Neutrophil (primary cell): ENCODE results near the gene TGFB1.
"Not testable (repeated sequence)": the region's sequence is repeated elsewhere in the genome, so short reads cannot be mapped to it uniquely, and the experiment has no call there.

Source experiments
- H3K27ac ChIP-seq: fragments of 200-600 bp; sonication (generic); 2 replicates; pipeline ENCODE4 v1.5.1; 2016; ENCODE audit warnings: mild to moderate bottlenecking, moderate library complexity
- H3K27me3 ChIP-seq: fragments of 200-600 bp; sonication (generic); 2 replicates; pipeline ENCODE4 v1.6.0; 2016; ENCODE audit warnings: mild to moderate bottlenecking
- H3K36me3 ChIP-seq: fragments of 200-600 bp; sonication (generic); 2 replicates; pipeline ENCODE4 v1.5.1; 2017
- H3K4me1 ChIP-seq, 2 experiments: fragments of 200-600 bp in 1 of 2; sonication (generic) in 1 of 2; 1 replicate in 1 of 2; 2 replicates in 1 of 2; pipeline versions ENCODE4 v1.5.1 to v1.6.1; 2013 to 2016; ENCODE audit warnings: low read depth in 1 of 2, low read length in 1 of 2, mild to moderate bottlenecking in 1 of 2, moderate library complexity in 1 of 2; ENCODE audit not compliant: control insufficient read depth in 1 of 2, insufficient read depth in 1 of 2
- H3K4me3 ChIP-seq, 2 experiments: fragments of 200-600 bp in 1 of 2; sonication (generic) in 1 of 2; 1 replicate in 1 of 2; 2 replicates in 1 of 2; pipeline ENCODE4 v1.5.1; 2013 to 2016; ENCODE audit warnings: low read depth in 1 of 2, low read length in 1 of 2, mild to moderate bottlenecking in 1 of 2, moderate library complexity in 1 of 2
- H3K9me3 ChIP-seq: fragments of 200-600 bp; sonication (generic); 2 replicates; pipeline ENCODE4 v1.5.1; 2016
- CTCF ChIP-seq: fragments of 200-600 bp; sonication (generic); IDR thresholded peaks from 2 replicates; pipeline ENCODE4 v1.5.1; 2016; ENCODE audit warnings: antibody characterized with exemption

Gene TGFB1

GRCh38 chr19:41296433-41296871 lies 57.3 kb downstream of the TGFB1 start:
- no peak overlapping the region for H3K4me3 ChIP-seq
- peak overlapping the region; percentile 44 for H3K27ac ChIP-seq
- no peaks in the 10 kb centered on the region for H3K27me3 ChIP-seq
- peaks cover 96% of the 10 kb centered on the region for H3K36me3 ChIP-seq
- H3K4me1 ChIP-seq, result peaks cover 0 to 3% of the 10 kb centered on the region in 2 experiments
- TF ChIP-seq CTCF, result no peak
- H3K9me3 ChIP-seq, result no peaks in the 10 kb centered on the region

GRCh38 chr19:41295499-41295898 lies 58.2 kb downstream of the TGFB1 start:
- Histone ChIP-seq H3K4me1 (peaks cover 0 to 3% of the 10 kb centered on the region in 2 experiments), H3K9me3 (no peaks in the 10 kb centered on the region), H3K27ac (no peak overlapping the region), H3K36me3 (peaks cover 97% of the 10 kb centered on the region), H3K4me3 (no peak overlapping the region), H3K27me3 (no peaks in the 10 kb centered on the region)
- no peak for TF ChIP-seq CTCF

- TF ChIP-seq CTCF, result no peak
- no peaks in the 10 kb centered on the region for H3K27me3 ChIP-seq
- H3K36me3 ChIP-seq, result peaks cover 97% of the 10 kb centered on the region
- peaks cover 0 to 3% of the 10 kb centered on the region in 2 experiments for H3K4me1 ChIP-seq
- H3K9me3 ChIP-seq, result no peaks in the 10 kb centered on the region
- H3K27ac ChIP-seq, result no peak overlapping the region
- H3K4me3 ChIP-seq, result no peak overlapping the region
Measured at GRCh38 chr19:41294393-41294792, 59.3 kb downstream of the TGFB1 start.

- H3K4me3 ChIP-seq, H3K9me3 ChIP-seq, H3K27ac ChIP-seq, H3K4me1 ChIP-seq, H3K27me3 ChIP-seq: not testable (repeated sequence)
- H3K36me3 ChIP-seq, result peaks cover 95% of the 10 kb centered on the region
Measured at GRCh38 chr19:41289814-41290213, 63.9 kb downstream of the TGFB1 start.

GRCh38 chr19:41288673-41289530 lies 64.8 kb downstream of the TGFB1 start:
- TF ChIP-seq CTCF, result no peak
- Histone ChIP-seq H3K36me3 (peaks cover 95% of the 10 kb centered on the region), H3K27me3 (no peaks in the 10 kb centered on the region), H3K4me1 (no peaks in the 10 kb centered on the region), H3K27ac (no peak overlapping the region), H3K9me3 (no peaks in the 10 kb centered on the region), H3K4me3 (no peak overlapping the region)
